DND-41 (cell line): ENCODE data around the gene RGS7.

ENCODE experiments used
- CTCF ChIP-seq: IDR thresholded peaks from 2 replicates; pipeline ENCODE4 v1.5.1; 2012; ENCODE audit warnings: borderline replicate concordance, low read length, moderate library complexity, mild to moderate bottlenecking; ENCODE audit not compliant: poor library complexity, severe bottlenecking; ENCODE audit errors: extremely low read depth
- EZH2 ChIP-seq: IDR thresholded peaks from 3 replicates; pipeline ENCODE4 v1.6.1; 2012; ENCODE audit warnings: borderline replicate concordance, low read depth, mild to moderate bottlenecking, moderate library complexity, low read length, inconsistent platforms; ENCODE audit not compliant: severe bottlenecking

GRCh38 chr1:240947438-240948224 lies 409.4 kb downstream of the RGS7 start:
- TF ChIP-seq CTCF (no peak), EZH2 (no peak)
